ENCODE data around the gene EPS15. TPM values are rescaled to one million over a fixed set of nuclear protein-coding genes. Genes with fewer than 3 reads are reported as not detected.
A peak's percentile ranks its signal among the peaks of the same experiment; 100 is the strongest.
"Not testable (repeated sequence)": the region's sequence is repeated elsewhere in the genome, so short reads cannot be mapped to it uniquely, and the experiment has no call there.

Gene EPS15
- total RNA-seq, 1 donor from 2014 or later = 64.5 TPM

DNA sequence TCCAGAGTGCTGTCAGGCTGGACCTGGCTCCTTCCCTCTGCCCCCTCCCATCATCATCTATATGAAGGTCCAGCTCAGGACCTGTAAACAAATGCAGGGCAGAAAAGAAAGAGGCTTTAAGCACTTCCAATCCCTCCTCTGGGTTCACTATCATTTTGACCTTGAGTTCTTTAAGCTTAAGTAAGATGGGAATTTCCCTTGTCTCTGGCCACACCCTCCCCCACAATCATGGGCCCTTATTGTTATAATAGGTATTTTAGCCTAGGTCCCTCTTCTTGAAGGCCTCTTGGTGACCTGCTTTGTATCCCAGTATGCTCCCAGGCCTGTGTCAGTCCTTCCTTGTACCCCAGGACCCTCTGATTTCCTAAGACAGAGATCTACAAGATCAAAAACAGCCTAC is 45.1 kb upstream of the EPS15 start:
- DNase-seq = no peak
- Histone ChIP-seq H3K4me3 (no peak overlapping the region), H3K9me3 (replicated peaks) (no peaks in the 10 kb centered on the region), H3K27ac (replicated peaks) (peak overlapping the region; percentile 75), H3K4me1 (peaks cover 57% of the 10 kb centered on the region), H3K27me3 (ENCODE audit: low read depth) (no peaks in the 10 kb centered on the region), H3K36me3 (no peaks in the 10 kb centered on the region)
- TF ChIP-seq, protein P1, sequence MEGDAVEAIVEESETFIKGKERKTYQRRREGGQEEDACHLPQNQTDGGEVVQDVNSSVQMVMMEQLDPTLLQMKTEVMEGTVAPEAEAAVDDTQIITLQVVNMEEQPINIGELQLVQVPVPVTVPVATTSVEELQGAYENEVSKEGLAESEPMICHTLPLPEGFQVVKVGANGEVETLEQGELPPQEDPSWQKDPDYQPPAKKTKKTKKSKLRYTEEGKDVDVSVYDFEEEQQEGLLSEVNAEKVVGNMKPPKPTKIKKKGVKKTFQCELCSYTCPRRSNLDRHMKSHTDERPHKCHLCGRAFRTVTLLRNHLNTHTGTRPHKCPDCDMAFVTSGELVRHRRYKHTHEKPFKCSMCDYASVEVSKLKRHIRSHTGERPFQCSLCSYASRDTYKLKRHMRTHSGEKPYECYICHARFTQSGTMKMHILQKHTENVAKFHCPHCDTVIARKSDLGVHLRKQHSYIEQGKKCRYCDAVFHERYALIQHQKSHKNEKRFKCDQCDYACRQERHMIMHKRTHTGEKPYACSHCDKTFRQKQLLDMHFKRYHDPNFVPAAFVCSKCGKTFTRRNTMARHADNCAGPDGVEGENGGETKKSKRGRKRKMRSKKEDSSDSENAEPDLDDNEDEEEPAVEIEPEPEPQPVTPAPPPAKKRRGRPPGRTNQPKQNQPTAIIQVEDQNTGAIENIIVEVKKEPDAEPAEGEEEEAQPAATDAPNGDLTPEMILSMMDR (IDR thresholded peaks at IDR 0.05; ENCODE audit: borderline replicate concordance) = no peak
- intact Hi-C loops (cut with micrococcal nuclease) = no loop called here

DNA sequence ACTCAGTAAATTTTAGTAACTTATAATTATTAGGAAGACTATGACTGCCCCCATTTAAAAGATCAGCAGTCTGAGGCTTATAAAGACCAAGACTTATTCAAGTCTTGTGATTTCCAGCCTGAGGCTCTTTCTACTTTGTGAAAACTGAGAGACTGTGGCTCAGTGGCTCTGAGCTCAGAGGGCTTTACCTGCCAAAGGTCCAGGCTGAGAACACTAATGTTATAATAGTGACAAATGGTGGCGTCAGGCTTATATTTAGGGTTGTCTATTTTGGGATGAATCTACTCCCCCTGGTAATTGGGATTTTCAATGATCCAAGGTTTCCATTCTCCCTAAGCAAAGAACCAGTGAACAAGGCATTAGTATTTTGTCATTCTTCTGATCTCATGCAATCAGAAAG is 42.6 kb upstream of the EPS15 start:
- peak overlapping the region; percentile 75 for H3K27ac ChIP-seq (replicated peaks)
- no peaks in the 10 kb centered on the region for H3K27me3 ChIP-seq (ENCODE audit: low read depth)
- peaks cover 46% of the 10 kb centered on the region for H3K4me1 ChIP-seq
- no peaks in the 10 kb centered on the region for H3K9me3 ChIP-seq (replicated peaks)
- TF ChIP-seq, protein P1 (IDR thresholded peaks at IDR 0.05; ENCODE audit: borderline replicate concordance) = no peak
- H3K36me3 ChIP-seq = no peaks in the 10 kb centered on the region
- H3K4me3 ChIP-seq = no peak overlapping the region
- no peak for DNase-seq
- intact Hi-C loops (cut with micrococcal nuclease) = no loop called here

- peak overlapping the region; percentile 36 for H3K27ac ChIP-seq (replicated peaks)
- intact Hi-C loops (cut with micrococcal nuclease); DNase-seq: not testable (repeated sequence)
These were observed 41.8 kb upstream of the EPS15 start for GRCh38 chr1:51560895-51561294.

DNA sequence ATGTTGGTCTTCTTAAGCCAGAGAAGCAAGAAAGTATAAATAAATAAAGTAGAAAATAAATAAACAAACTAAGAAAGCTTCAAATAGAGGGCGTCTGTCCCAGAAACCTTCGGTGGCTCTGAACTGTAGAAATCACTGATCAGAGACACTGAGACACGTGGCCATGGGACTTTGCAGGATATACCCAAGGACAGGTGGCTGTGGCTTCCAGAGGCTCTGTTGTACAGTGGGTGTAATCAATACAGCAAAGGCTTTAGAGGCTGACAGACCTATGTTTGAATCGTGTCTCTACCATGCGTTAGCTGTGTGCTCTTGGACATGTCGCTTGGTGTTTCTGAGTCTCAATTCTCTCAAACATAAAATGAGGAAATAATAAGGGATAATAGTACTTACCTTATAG is 41.0 kb upstream of the EPS15 start:
- Histone ChIP-seq H3K4me1 (peaks cover 38% of the 10 kb centered on the region), H3K4me3 (no peak overlapping the region), H3K27ac (replicated peaks) (no peak overlapping the region), H3K36me3 (no peaks in the 10 kb centered on the region), H3K9me3 (replicated peaks) (no peaks in the 10 kb centered on the region), H3K27me3 (ENCODE audit: low read depth) (no peaks in the 10 kb centered on the region)
- intact Hi-C loops (cut with micrococcal nuclease) = no loop called here
- TF ChIP-seq, protein P1 (IDR thresholded peaks at IDR 0.05; ENCODE audit: borderline replicate concordance) = no peak
- no peak for DNase-seq

More at GRCh38 chr1:51560895-51561294, 41.8 kb upstream of the EPS15 start:
- not testable (repeated sequence) for H3K36me3 ChIP-seq; H3K27me3 ChIP-seq (ENCODE audit: low read depth); H3K9me3 ChIP-seq (replicated peaks); H3K4me3 ChIP-seq
- H3K4me1 ChIP-seq = peaks cover 43% of the 10 kb centered on the region

DNA sequence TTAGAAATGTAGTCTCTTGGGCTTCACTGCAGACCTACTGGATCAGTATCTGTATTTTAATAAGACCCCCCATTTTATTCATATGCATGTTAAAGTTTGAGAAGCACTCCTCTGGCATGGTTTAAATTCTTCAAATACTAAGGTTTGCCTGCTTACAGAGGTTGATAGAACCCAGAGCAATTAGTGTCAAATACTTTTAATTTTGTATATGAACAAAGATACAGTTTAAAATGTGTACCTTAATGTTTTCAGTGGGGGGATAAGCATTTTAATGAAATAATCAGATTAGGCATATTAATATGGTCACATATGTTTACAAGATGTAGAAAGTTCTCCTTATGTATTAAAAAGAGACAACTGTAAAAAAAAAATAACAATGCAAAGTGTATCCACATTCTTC is 40.4 kb upstream of the EPS15 start:
- H3K27me3 ChIP-seq (ENCODE audit: low read depth) = no peaks in the 10 kb centered on the region
- H3K27ac ChIP-seq (replicated peaks) = no peak overlapping the region
- H3K9me3 ChIP-seq (replicated peaks) = no peaks in the 10 kb centered on the region
- DNase-seq = no peak
- peaks cover 37% of the 10 kb centered on the region for H3K4me1 ChIP-seq
- TF ChIP-seq, protein P1 (IDR thresholded peaks at IDR 0.05; ENCODE audit: borderline replicate concordance) = no peak
- intact Hi-C loops (cut with micrococcal nuclease) = no loop called here
- no peak overlapping the region for H3K4me3 ChIP-seq
- no peaks in the 10 kb centered on the region for H3K36me3 ChIP-seq

DNA sequence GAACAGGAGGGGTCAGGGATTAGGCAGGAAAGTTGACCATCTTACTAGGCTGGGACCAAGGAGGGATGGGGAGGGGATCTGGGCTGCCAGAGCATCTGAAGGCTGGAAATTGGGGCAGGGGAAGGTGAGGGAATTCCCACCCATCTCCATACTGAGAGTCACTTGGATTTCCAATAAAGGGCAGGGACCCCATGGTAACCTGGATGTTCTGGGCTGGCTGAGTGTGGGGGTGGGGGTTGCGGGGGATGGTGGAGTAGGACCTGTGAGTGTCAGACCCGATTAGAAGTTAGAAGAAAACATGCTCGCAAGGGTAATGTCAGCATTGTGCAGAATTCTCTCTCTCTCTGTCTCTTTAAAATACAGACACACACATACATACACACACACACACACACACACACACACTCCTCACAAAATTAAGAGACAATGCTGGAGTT is 40.0 kb upstream of the EPS15 start:
- TF ChIP-seq, protein P1 (IDR thresholded peaks at IDR 0.05; ENCODE audit: borderline replicate concordance) = no peak
- Histone ChIP-seq H3K27me3 (ENCODE audit: low read depth) (no peaks in the 10 kb centered on the region), H3K9me3 (replicated peaks) (no peaks in the 10 kb centered on the region), H3K36me3 (no peaks in the 10 kb centered on the region), H3K4me1 (peaks cover 33% of the 10 kb centered on the region), H3K27ac (replicated peaks) (no peak overlapping the region), H3K4me3 (no peak overlapping the region)
- no peak for DNase-seq
- intact Hi-C loops (cut with micrococcal nuclease) = no loop called here
